ENCODE measurements around the gene PTPRN2. TPM values are rescaled to one million over a fixed set of nuclear protein-coding genes. Genes with fewer than 3 reads are reported as not detected.

Gene PTPRN2
- total RNA-seq, 1 experiment from 2014 or later: 0.11 TPM

GRCh38 chr7:158315881-158316280, 271.7 kb downstream of the PTPRN2 start:
- BruUV-seq (replicated peaks): no TSS peak
- POLR2A ChIA-PET (ENCODE audit: low non-redundant PET): no interaction called here
- intact Hi-C loops (cut with micrococcal nuclease; ENCODE audit: unreplicated experiment): no loop called here

GRCh38 chr7:158315326-158315725, 272.3 kb downstream of the PTPRN2 start:
- TF ChIP-seq EZH2 (IDR thresholded peaks at IDR 0.05; ENCODE audit: borderline replicate concordance, low read depth, low read length, poor library complexity, severe bottlenecking): no peak
- TF ChIP-seq CTCF (conservative IDR thresholded peaks at IDR 0.05; ENCODE audit: low read depth, low read length): no peak
- BruUV-seq (replicated peaks): no TSS peak

More at GRCh38 chr7:158315881-158316280, 271.7 kb downstream of the PTPRN2 start:
- no peak for DNase-seq (ENCODE audit: low spot score)
- no peak overlapping the region for H3K4me3 ChIP-seq (ENCODE audit: low read depth, low read length, poor library complexity, severe bottlenecking)
- no peaks in the 10 kb centered on the region for H3K27me3 ChIP-seq (replicated peaks; ENCODE audit: insufficient read depth, low read depth, low read length, poor library complexity)
- H3K36me3 ChIP-seq (ENCODE audit: insufficient read depth, low read length, poor library complexity, severe bottlenecking): no peaks in the 10 kb centered on the region
- TF ChIP-seq EZH2 (IDR thresholded peaks at IDR 0.05; ENCODE audit: borderline replicate concordance, low read depth, low read length, poor library complexity, severe bottlenecking): no peak
- no peak for TF ChIP-seq CTCF (conservative IDR thresholded peaks at IDR 0.05; ENCODE audit: low read depth, low read length)
- no peaks in the 10 kb centered on the region for H3K4me1 ChIP-seq (ENCODE audit: insufficient read depth, low read length, poor library complexity, severe bottlenecking)
- peaks cover 26% of the 10 kb centered on the region for H3K9me3 ChIP-seq (ENCODE audit: low read depth, low read length, poor library complexity, severe bottlenecking)
- CTCF ChIA-PET: no interaction called here
- H3K27ac ChIP-seq (ENCODE audit: low read depth, low read length, poor library complexity, severe bottlenecking): no peak overlapping the region

GRCh38 chr7:158314394-158314793, 273.2 kb downstream of the PTPRN2 start:
- intact Hi-C loops (cut with micrococcal nuclease; ENCODE audit: unreplicated experiment): no loop called here
- TF ChIP-seq CTCF (conservative IDR thresholded peaks at IDR 0.05; ENCODE audit: low read depth, low read length) (no peak), EZH2 (IDR thresholded peaks at IDR 0.05; ENCODE audit: borderline replicate concordance, low read depth, low read length, poor library complexity, severe bottlenecking) (no peak)
- DNase-seq (ENCODE audit: low spot score): no peak
- ChIA-PET CTCF (no interaction called here), POLR2A (ENCODE audit: low non-redundant PET) (no interaction called here)
- H3K27ac ChIP-seq (ENCODE audit: low read depth, low read length, poor library complexity, severe bottlenecking): no peak overlapping the region
- no peak overlapping the region for H3K4me3 ChIP-seq (ENCODE audit: low read depth, low read length, poor library complexity, severe bottlenecking)
- no peaks in the 10 kb centered on the region for H3K27me3 ChIP-seq (replicated peaks; ENCODE audit: insufficient read depth, low read depth, low read length, poor library complexity)
- peaks cover 26% of the 10 kb centered on the region for H3K9me3 ChIP-seq (ENCODE audit: low read depth, low read length, poor library complexity, severe bottlenecking)
- H3K36me3 ChIP-seq (ENCODE audit: insufficient read depth, low read length, poor library complexity, severe bottlenecking): no peaks in the 10 kb centered on the region
- H3K4me1 ChIP-seq (ENCODE audit: insufficient read depth, low read length, poor library complexity, severe bottlenecking): no peaks in the 10 kb centered on the region
- BruUV-seq (replicated peaks): no TSS peak

More at GRCh38 chr7:158315326-158315725, 272.3 kb downstream of the PTPRN2 start:
- no peaks in the 10 kb centered on the region for H3K4me1 ChIP-seq (ENCODE audit: insufficient read depth, low read length, poor library complexity, severe bottlenecking)
- no peak overlapping the region for H3K27ac ChIP-seq (ENCODE audit: low read depth, low read length, poor library complexity, severe bottlenecking)
- no peak for DNase-seq (ENCODE audit: low spot score)
- H3K27me3 ChIP-seq (replicated peaks; ENCODE audit: insufficient read depth, low read depth, low read length, poor library complexity): no peaks in the 10 kb centered on the region
- H3K9me3 ChIP-seq (ENCODE audit: low read depth, low read length, poor library complexity, severe bottlenecking): peaks cover 26% of the 10 kb centered on the region
- no peak overlapping the region for H3K4me3 ChIP-seq (ENCODE audit: low read depth, low read length, poor library complexity, severe bottlenecking)
- ChIA-PET CTCF (no interaction called here), POLR2A (ENCODE audit: low non-redundant PET) (no interaction called here)
- no peaks in the 10 kb centered on the region for H3K36me3 ChIP-seq (ENCODE audit: insufficient read depth, low read length, poor library complexity, severe bottlenecking)
- intact Hi-C loops (cut with micrococcal nuclease; ENCODE audit: unreplicated experiment): no loop called here

Data from A673 (cell line).